ENCODE measurements around the gene DBN1.

DNA sequence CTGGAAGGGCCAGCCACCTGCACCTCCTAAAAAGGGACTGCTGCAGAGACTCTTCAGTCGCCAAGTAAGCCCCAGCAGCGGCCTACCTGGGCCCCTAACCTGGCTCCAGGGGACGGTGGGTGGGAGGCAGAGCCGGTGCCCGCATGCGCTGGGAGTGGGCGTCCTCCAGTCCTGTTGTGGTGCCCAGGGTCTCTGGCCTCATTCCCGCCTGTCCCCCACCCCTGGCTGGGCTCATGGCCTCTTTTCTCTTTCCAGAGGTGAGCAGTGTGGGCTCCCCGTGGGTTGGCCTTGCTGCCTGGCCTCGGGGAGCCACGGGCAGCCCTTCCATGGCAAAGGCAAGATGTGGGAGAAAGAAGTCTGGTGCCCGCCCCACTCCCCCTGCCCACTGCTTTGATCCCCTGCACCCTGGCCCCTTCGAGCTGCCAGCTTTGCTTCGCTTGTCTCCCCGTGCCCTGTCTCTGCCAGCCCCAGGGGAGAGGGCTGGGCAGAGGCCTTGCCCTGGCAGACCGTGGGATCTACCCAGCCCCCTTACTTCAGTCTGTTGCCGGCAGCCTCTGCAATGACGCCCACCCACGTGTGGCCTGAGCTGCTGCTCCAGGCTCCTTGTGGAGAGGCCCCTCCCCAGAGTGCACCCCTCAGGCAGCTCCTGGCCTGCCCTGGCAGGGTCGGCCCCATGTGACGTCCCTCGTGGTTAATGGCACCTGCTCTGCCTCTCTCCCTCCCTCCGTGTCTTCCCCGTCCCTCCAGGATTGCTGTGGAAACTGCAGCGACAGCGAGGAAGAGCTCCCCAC, 32.2 kb downstream of the DBN1 start:
- TF ChIP-seq CTCF (IDR thresholded peaks at IDR 0.05) = no peak
- TF ChIP-seq POLR2AphosphoS5 (IDR thresholded peaks at IDR 0.05; ENCODE audit: low read depth, low read length) = no peak
- no peak for TF ChIP-seq REST (IDR thresholded peaks at IDR 0.05; ENCODE audit: insufficient read depth in 1 of 2, low read depth in 2 of 2, low read length in 1 of 2)
